Gastroesophageal sphincter (tissue), 3 donors: ENCODE data around the gene ARHGAP18.

Experiments used
- CTCF ChIP-seq, 4 experiments: fragments of 200-600 bp in 2 of 4; fragments of 450-650 bp in 2 of 4; sonication (generic) in 1 of 4; IDR thresholded peaks; one replicate each; pipeline ENCODE4 v1.5.1; 2017 to 2019; ENCODE audit warnings: antibody characterized with exemption in 4 of 4, mild to moderate bottlenecking in 2 of 4, moderate library complexity in 2 of 4
- EP300 ChIP-seq: sonication (generic); formaldehyde crosslinking; IDR thresholded peaks from one replicate; pipeline ENCODE4 v1.6.1; 2017; ENCODE audit warnings: antibody characterized with exemption, mild to moderate bottlenecking
- POLR2A ChIP-seq, 2 donors: fragments of 450-650 bp; IDR thresholded peaks; one replicate each; pipeline ENCODE4 v1.6.1; 2017; ENCODE audit warnings: antibody characterized with exemption in 2 of 2, mild to moderate bottlenecking in 2 of 2, moderate library complexity in 1 of 2

DNA sequence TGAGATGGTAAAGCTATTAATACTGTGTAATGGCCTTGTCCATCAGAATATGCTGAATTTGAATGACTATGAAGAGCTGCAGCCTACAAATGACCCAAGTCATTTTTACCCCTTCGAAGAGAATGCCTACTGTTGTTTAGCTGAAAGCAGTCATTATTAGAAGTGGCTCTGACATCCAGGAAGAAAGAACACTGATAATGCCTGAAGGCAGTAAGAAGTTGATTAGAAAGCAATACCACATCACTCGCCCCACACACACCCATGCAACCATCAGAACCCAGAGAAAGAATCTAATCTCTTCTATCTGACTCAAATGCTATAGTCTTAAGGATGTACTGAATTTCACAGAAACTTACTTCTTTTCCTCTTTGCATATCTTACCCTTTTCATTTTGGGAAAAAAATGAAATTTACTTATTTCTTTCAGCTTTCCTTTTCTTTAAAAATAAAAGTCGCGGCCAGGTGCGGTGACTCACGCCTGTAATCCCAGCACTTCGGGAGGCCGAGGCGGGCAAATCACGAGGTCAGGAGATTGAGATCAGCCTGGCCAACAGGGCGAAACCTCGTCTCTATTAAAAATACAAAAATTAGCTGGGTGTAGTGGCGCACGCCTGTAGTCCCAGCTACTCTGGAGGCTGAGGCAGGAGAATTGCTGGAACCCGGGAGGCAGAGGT lies 61.0 kb downstream of the ARHGAP18 start:
- TF ChIP-seq CTCF (IDR thresholded peaks at IDR 0.05): no peak
- no peak for TF ChIP-seq POLR2A (IDR thresholded peaks at IDR 0.05)
- TF ChIP-seq EP300: no peak
